ENCODE results near the gene UNC93A. TPM values are rescaled to one million over a fixed set of nuclear protein-coding genes. Genes with fewer than 3 reads are reported as not detected.

UNC93A gene
- total RNA-seq, 1 donor from 2014 or later, result not detected

GRCh38 chr6:167267921-167268401 is 23.2 kb upstream of the UNC93A start:
- H3K4me3 ChIP-seq (ENCODE audit: low read depth, low read length), result no peak overlapping the region
- no peak for TF ChIP-seq CTCF (conservative IDR thresholded peaks at IDR 0.05; ENCODE audit: low read depth, low read length)
- no peak for DNase-seq (ENCODE audit: low read depth)

GRCh38 chr6:167268683-167269280 is 22.3 kb upstream of the UNC93A start:
- DNase-seq (ENCODE audit: low read depth), result no peak
- no peak for TF ChIP-seq CTCF (conservative IDR thresholded peaks at IDR 0.05; ENCODE audit: low read depth, low read length)
- H3K4me3 ChIP-seq (ENCODE audit: low read depth, low read length), result no peak overlapping the region

GRCh38 chr6:167270499-167271311 is 20.4 kb upstream of the UNC93A start:
- no peak for TF ChIP-seq CTCF (conservative IDR thresholded peaks at IDR 0.05; ENCODE audit: low read depth, low read length)
- H3K4me3 ChIP-seq (ENCODE audit: low read depth, low read length), result no peak overlapping the region
- DNase-seq (ENCODE audit: low read depth), result no peak

- DNase-seq (ENCODE audit: low read depth), result no peak
- H3K4me3 ChIP-seq (ENCODE audit: low read depth, low read length), result no peak overlapping the region
- TF ChIP-seq CTCF (conservative IDR thresholded peaks at IDR 0.05; ENCODE audit: low read depth, low read length), result no peak
These were observed 19.0 kb upstream of the UNC93A start for GRCh38 chr6:167272151-167272550.

GRCh38 chr6:167272696-167273379 is 18.3 kb upstream of the UNC93A start:
- H3K4me3 ChIP-seq (ENCODE audit: low read depth, low read length), result no peak overlapping the region
- no peak for TF ChIP-seq CTCF (conservative IDR thresholded peaks at IDR 0.05; ENCODE audit: low read depth, low read length)
- no peak for DNase-seq (ENCODE audit: low read depth)

GRCh38 chr6:167274270-167274669 is 16.8 kb upstream of the UNC93A start:
- no peak for TF ChIP-seq CTCF (conservative IDR thresholded peaks at IDR 0.05; ENCODE audit: low read depth, low read length)
- no peak overlapping the region for H3K4me3 ChIP-seq (ENCODE audit: low read depth, low read length)

More at GRCh38 chr6:167274270-167274669, 16.8 kb upstream of the UNC93A start:
- no peak for DNase-seq (ENCODE audit: low read depth)
